IMR-90 (cell line): Measurements from ENCODE around the gene RNF125. TPM values are rescaled to one million over a fixed set of nuclear protein-coding genes. Genes with fewer than 3 reads are reported as not detected.

Source experiments
- ATAC-seq: fragments of 200-7000 bp; cut with Tn5 transposase; 2 replicates; pipeline ENCODE4 v1.9.1; 2020; ENCODE audit warnings: low read depth, mild to moderate bottlenecking, moderate library complexity
- BruUV-seq: library from RNA; stranded (reverse); fragments of 400-500 nt; replicated peaks from 2 replicates; lab custom pipeline; 2021; lab: Mats Ljungman, UMichigan
- CTCF ChIA-PET: fragments of 300-600 bp; formaldehyde crosslinking; extraction: SDS; loops from one replicate; lab custom pipeline; 2021; ENCODE audit warnings: antibody characterized with exemption; lab: Yijun Ruan, JAX
- POLR2A ChIA-PET: fragments of 300-600 bp; sonication (Branson Sonifier 250); formaldehyde crosslinking; loops from one replicate; lab custom pipeline; 2022; ENCODE audit warnings: antibody characterized with exemption; ENCODE audit not compliant: unreplicated experiment; lab: Charles Lee
- DNase-seq: peaks from one replicate; pipeline ENCODE4 v3.0.0; 2013
- H2AFZ ChIP-seq: replicated peaks from 2 replicates; pipeline ENCODE3; 2013; ENCODE audit warnings: low read length, mild to moderate bottlenecking; ENCODE audit not compliant: poor library complexity
- H2AK5ac ChIP-seq: 2 replicates; pipeline ENCODE4 v1.6.1; 2013; ENCODE audit warnings: low read depth, low read length, inconsistent platforms
- H2AK9ac ChIP-seq: replicated peaks from 2 replicates; pipeline ENCODE3; 2013; ENCODE audit warnings: mild to moderate bottlenecking, low read depth, low read length, moderate library complexity; ENCODE audit not compliant: poor library complexity
- H2BK120ac ChIP-seq: 2 replicates; pipeline ENCODE4 v1.6.1; 2013; ENCODE audit warnings: low read depth, low read length, inconsistent platforms
- H2BK15ac ChIP-seq: 3 replicates; pipeline ENCODE4 v1.6.1; 2013; ENCODE audit warnings: low read depth, low read length, inconsistent platforms
- H2BK20ac ChIP-seq: 2 replicates; pipeline ENCODE4 v1.6.1; 2013; ENCODE audit warnings: low read depth, mild to moderate bottlenecking, inconsistent platforms, low read length, moderate library complexity
- H2BK5ac ChIP-seq: 2 replicates; pipeline ENCODE4 v1.6.1; 2013; ENCODE audit warnings: mild to moderate bottlenecking, low read depth, low read length, inconsistent platforms; ENCODE audit not compliant: poor library complexity, severe bottlenecking
- H3K14ac ChIP-seq: replicated peaks from 2 replicates; pipeline ENCODE4 v1.6.1; 2013; ENCODE audit warnings: low read depth, low read length, inconsistent platforms
- H3K18ac ChIP-seq: 2 replicates; pipeline ENCODE4 v1.6.1; 2013; ENCODE audit warnings: low read depth, low read length, control low read depth
- H3K23ac ChIP-seq: 2 replicates; pipeline ENCODE4 v1.6.1; 2013; ENCODE audit warnings: low read depth, low read length, inconsistent platforms
- H3K27ac ChIP-seq: 2 replicates; pipeline ENCODE4 v1.5.1; 2013; ENCODE audit warnings: mild to moderate bottlenecking, control low read depth, low read length; ENCODE audit not compliant: insufficient read depth
- H3K27me3 ChIP-seq: 2 replicates; pipeline ENCODE4 v1.6.1; 2013; ENCODE audit warnings: low read length; ENCODE audit not compliant: control insufficient read depth, insufficient read depth
- H3K36me3 ChIP-seq: 2 replicates; pipeline ENCODE4 v1.6.1; 2013; ENCODE audit warnings: low read length, mixed read lengths; ENCODE audit not compliant: control insufficient read depth, insufficient read depth
- H3K4ac ChIP-seq: 2 replicates; pipeline ENCODE4 v1.6.1; 2013; ENCODE audit warnings: low read depth, low read length, inconsistent platforms
- H3K4me1 ChIP-seq: 2 replicates; pipeline ENCODE4 v1.6.1; 2013; ENCODE audit warnings: low read length, mixed read lengths; ENCODE audit not compliant: control insufficient read depth, insufficient read depth
- H3K4me2 ChIP-seq: 2 replicates; pipeline ENCODE4 v1.6.1; 2013; ENCODE audit warnings: low read depth, mild to moderate bottlenecking, control low read depth, low read length, moderate library complexity
- H3K4me3 ChIP-seq: 2 replicates; pipeline ENCODE4 v1.5.1; 2013; ENCODE audit warnings: low read depth, mild to moderate bottlenecking, control low read depth, low read length, moderate library complexity; ENCODE audit not compliant: insufficient read depth
- H3K56ac ChIP-seq: 2 replicates; pipeline ENCODE4 v1.6.1; 2013; ENCODE audit warnings: low read length, inconsistent platforms; ENCODE audit not compliant: insufficient read depth; ENCODE audit errors: extremely low read depth
- H3K79me1 ChIP-seq, 2 experiments: 2 replicates each; pipeline ENCODE4 v1.6.1; 2013; ENCODE audit warnings: low read length in 2 of 2, inconsistent platforms in 1 of 2, low read depth in 1 of 2
- H3K9ac ChIP-seq: 2 replicates; pipeline ENCODE4 v1.6.1; 2013; ENCODE audit warnings: low read depth, low read length, control low read depth
- H3K9me1 ChIP-seq: 2 replicates; pipeline ENCODE4 v1.6.1; 2013; ENCODE audit warnings: low read length, inconsistent platforms; ENCODE audit not compliant: insufficient read depth
- H3K9me3 ChIP-seq: 2 replicates; pipeline ENCODE4 v1.6.1; 2013; ENCODE audit warnings: low read length; ENCODE audit not compliant: control insufficient read depth, insufficient read depth
- H4K20me1 ChIP-seq: 2 replicates; pipeline ENCODE4 v1.6.1; 2013; ENCODE audit warnings: low read length, inconsistent platforms; ENCODE audit not compliant: insufficient read depth
- H4K5ac ChIP-seq: 2 replicates; pipeline ENCODE4 v1.6.1; 2013; ENCODE audit warnings: mild to moderate bottlenecking, low read depth, low read length, control low read depth
- H4K8ac ChIP-seq, 2 experiments: 2 replicates each; pipeline ENCODE4 v1.6.1; 2013; ENCODE audit warnings: low read depth in 2 of 2, low read length in 2 of 2, control low read depth in 1 of 2, inconsistent platforms in 1 of 2
- H4K91ac ChIP-seq: 2 replicates; pipeline ENCODE4 v1.6.1; 2013; ENCODE audit warnings: low read depth, low read length, inconsistent platforms; ENCODE audit not compliant: insufficient read depth
- BHLHE40 ChIP-seq: fragments of 150-350 bp; IDR thresholded peaks from 2 replicates; pipeline ENCODE4 v1.6.1; 2016; ENCODE audit warnings: mild to moderate bottlenecking, low read depth, low read length
- MXI1 ChIP-seq: IDR thresholded peaks from 2 replicates; pipeline ENCODE4 v1.6.1; 2012; ENCODE audit warnings: low read depth, mild to moderate bottlenecking, low read length, moderate library complexity, borderline replicate concordance
- WGBS, 2 experiments: methylation state at CpG; one replicate each; pipeline versions ENCODE4 v1.1.5 to v1.1.7; 2013; ENCODE audit warnings: missing lambda C conversion rate in 2 of 2; ENCODE audit not compliant: insufficient read length in 1 of 2; ENCODE audit errors: extremely low coverage in 2 of 2; 5-methylcytosine and 5-hydroxymethylcytosine counted together
- dilution Hi-C: fragments of 300-500 bp; cut with HindIII; formaldehyde crosslinking; loops from one replicate; pipeline ENCODE4 v1.14.3; 2018; ENCODE audit warnings: low sequenced_read_pairs; ENCODE audit not compliant: unreplicated experiment
- in situ Hi-C: fragments of 300-500 bp; cut with MboI; formaldehyde crosslinking; loops from 3 replicates; pipeline ENCODE4 v1.14.3; 2019; ENCODE audit warnings: low sequenced_read_pairs, inconsistent platforms, mixed read lengths
- intact Hi-C: fragments of 100-400 bp; cut with micrococcal nuclease; formaldehyde crosslinking; loops from 2 replicates; pipeline ENCODE4 v1.10.0; 2022
- polyA plus RNA-seq, 3 experiments: library from polyadenylated mRNA; depleted of rRNA; stranded (reverse); fragments of >200 nt; gene quantifications; 2 replicates each; pipeline ENCODE4 v1.2.3, GENCODE V29; 2012; ENCODE audit warnings: low replicate concordance in 1 of 3
- total RNA-seq: library from RNA; depleted of rRNA; stranded (reverse); fragments of >200 nt; gene quantifications from 2 replicates; pipeline ENCODE4 v1.2.3, GENCODE V29; 2012
- TF ChIP-seq, protein P1 (sequence below): fragments of 150-350 bp; IDR thresholded peaks from 2 replicates; pipeline ENCODE4 v1.6.1; 2016; ENCODE audit warnings: low read depth, mild to moderate bottlenecking, low read length, moderate library complexity, borderline replicate concordance

RNF125 gene
- total and polyA plus RNA-seq, 2 of the 4 experiments (the other 2 are of a cell fraction): under 0.01 to 0.10 TPM

DNA sequence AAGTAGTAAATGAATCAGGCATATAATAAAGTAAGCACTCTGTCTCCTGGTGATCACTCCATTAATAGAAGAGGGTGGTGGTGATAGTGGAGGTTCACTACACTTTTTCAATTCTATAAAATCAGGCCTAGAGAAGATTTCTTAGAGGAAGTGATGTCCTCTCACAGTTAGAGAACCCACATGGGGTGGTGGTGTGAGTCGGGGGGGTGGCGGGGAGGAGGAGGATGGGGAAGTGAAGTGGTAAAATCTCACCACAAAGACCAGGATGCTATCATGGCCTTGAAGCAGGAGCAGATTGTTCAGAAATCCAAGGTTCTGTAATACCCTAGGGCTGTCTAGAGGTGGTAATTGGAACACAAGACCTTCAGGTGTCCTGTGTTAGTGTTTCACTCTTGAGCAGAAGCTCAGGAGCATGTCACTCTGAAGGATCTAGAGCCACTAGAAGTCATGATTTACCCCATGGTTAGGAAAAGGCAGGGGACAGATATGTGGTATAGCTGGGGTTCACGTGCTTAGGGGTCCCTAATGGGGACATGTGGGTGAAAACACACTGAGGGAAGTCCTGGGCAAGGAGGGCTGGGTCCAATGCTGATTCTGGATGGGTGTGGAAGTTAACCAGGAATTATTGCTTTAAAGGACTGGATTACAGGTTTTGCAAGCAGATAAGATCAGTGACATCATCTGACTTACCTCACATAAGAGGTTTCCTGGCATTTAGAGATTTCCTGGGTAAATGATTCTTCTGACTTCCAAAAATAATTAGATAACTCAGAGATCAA, 31.0 kb downstream of the RNF125 start:
- in situ Hi-C loops (no loop called here), dilution Hi-C loops (no loop called here), intact Hi-C loops (no loop called here)
- Histone ChIP-seq H3K56ac (no peak overlapping the region), H3K14ac (no peak overlapping the region), H2AFZ (no peak overlapping the region), H2BK15ac (no peak overlapping the region), H3K79me1 (no peaks in the 10 kb centered on the region), H3K27ac (no peak overlapping the region), H4K91ac (no peak overlapping the region), H2BK120ac (no peak overlapping the region), H2AK9ac (no peak overlapping the region), H3K9me1 (no peaks in the 10 kb centered on the region), H2BK20ac (no peak overlapping the region), H3K9me3 (no peaks in the 10 kb centered on the region), H3K4me3 (no peak overlapping the region), H3K23ac (no peak overlapping the region), H3K4me1 (no peaks in the 10 kb centered on the region), H2AK5ac (no peak overlapping the region), H2BK5ac (no peak overlapping the region), H4K5ac (no peak overlapping the region), H3K4me2 (no peak overlapping the region), H4K20me1 (no peaks in the 10 kb centered on the region), H3K27me3 (no peaks in the 10 kb centered on the region), H3K4ac (no peak overlapping the region), H3K36me3 (no peaks in the 10 kb centered on the region), H3K9ac (no peak overlapping the region), H4K8ac (no peak overlapping the region), H3K18ac (no peak overlapping the region)
- BruUV-seq: no TSS peak
- TF ChIP-seq, protein P1, sequence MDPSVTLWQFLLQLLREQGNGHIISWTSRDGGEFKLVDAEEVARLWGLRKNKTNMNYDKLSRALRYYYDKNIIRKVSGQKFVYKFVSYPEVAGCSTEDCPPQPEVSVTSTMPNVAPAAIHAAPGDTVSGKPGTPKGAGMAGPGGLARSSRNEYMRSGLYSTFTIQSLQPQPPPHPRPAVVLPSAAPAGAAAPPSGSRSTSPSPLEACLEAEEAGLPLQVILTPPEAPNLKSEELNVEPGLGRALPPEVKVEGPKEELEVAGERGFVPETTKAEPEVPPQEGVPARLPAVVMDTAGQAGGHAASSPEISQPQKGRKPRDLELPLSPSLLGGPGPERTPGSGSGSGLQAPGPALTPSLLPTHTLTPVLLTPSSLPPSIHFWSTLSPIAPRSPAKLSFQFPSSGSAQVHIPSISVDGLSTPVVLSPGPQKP: no peak
- TF ChIP-seq BHLHE40 (no peak), MXI1 (no peak)
- DNase-seq: no peak
- CTCF ChIA-PET: interaction anchor here (0.6 kb wide), 1 partner anchor 34 kb away, joined by 3 read pairs; no protein-coding TSS in a partner anchor
- POLR2A ChIA-PET: no interaction called here
- no peak for ATAC-seq
- WGBS, 2 experiments: no CpG with 5 or more reads among the region's 3 CpGs
